SIG-M5 treated with dmso at 0.1 percent for 504 hours (cell line): ENCODE measurements around the gene NAA60.
"Not testable (repeated sequence)": the region's sequence is repeated elsewhere in the genome, so short reads cannot be mapped to it uniquely, and the experiment has no call there.

ENCODE experiments used
- DNase-seq: peaks from one replicate; lab custom pipeline; 2025; ENCODE audit not compliant: unreplicated experiment; lab: John Stamatoyannopoulos, UW

Gene NAA60

DNA sequence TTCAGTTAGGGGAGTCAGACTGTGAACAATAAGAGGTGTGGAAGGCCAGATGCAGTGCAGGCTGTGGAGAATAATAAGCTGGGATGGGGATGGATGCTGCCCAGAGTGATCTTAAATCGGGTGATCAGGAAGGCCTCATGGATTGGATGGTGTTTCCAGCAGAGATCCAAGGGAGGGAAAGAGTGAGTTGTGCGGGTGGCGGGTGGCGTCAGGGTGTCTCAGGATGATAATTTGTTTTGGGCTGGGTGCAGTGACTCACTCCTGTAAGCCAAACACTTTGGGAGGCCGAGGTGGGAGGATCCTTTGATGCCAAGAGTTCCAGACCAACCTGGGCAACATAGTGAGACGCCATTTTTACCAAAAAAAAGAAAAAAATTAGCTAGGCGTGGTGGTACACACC is 65.3 kb downstream of the NAA60 start:
- DNase-seq = no peak

DNA sequence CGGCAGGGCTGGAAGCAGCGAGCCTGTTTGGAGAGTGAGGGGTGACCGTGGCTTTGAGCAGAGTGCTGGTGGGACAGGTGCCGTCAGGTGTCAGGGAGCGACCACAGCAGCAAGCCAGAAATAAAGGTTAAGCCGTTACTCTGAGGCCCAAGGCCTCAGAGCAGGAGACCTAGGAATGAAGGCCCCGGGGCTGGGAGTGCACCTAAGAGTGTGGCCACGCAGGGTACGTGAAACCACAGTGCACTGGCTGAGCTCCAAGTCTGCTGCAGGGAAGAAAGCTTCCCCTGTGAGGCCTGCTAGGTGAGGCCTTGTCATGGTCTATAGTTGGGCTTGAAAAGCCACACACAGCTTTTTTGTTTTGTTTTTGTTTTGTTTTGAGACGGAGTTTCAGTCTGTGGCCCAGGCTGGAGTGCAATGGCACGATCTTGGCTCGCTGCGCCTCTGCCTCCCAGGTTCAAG is 66.0 kb downstream of the NAA60 start:
- DNase-seq = no peak

DNA sequence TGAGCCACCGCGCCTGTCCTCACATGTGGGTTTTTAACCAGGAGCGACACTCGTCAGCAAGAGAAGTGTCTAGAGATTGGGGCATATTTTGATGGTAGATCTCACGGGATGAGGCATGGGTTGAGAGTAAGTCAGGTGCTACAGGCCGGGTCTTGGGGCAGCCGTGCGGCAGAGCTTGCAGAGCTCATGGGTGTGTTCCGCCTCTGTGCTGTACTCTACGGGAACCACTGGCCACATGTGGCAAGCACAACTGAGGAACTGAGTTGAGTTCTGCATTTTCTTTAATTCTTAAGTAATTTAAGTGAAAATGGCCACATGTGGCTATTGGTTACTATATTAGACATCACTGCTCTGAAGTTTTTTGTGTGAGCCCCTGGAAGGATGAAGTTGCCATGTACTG is 66.9 kb downstream of the NAA60 start:
- no peak for DNase-seq

DNA sequence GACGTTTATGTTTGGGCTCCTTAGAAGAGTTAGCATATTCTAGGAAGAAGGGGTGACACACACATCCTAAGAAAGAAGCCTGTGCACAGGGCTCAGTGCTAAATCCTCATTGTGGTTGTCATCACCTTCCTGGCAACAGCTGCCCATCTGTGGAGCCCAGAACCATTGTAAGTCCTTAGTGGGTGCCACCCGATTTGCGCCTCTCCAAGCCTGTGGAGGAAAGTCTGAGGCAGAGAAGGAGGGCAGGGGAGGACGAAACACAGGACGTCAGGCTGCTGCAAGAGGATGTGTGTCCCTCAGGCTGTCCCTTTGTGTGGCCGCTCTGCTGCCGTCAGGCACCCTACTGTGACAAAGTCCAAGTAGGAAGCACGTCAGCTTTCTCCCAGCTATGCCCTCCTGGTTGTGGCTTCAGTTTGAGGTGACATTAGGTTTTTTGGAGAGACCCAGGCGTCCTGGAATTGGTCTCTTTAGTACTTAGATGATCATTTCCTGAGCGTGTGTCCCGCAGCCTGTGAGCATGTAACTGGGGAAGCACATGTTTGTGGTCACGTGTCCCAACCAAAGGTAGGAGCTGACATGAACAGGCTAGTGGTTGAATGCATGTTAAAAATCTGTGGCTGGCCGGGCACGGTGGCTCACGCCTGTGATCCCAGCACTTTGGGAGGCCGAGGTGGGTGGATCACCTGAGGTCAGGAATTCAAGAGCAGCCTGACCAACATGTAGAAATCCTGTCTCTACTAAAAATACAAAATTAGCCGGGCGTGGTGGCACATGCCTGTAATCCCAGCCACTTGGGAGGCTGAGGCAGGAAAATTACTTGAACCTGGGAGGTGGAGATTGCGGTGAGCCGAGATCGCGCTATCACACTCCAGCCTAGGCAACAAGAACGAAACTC is 68.1 kb downstream of the NAA60 start:
- DNase-seq = no peak

DNA sequence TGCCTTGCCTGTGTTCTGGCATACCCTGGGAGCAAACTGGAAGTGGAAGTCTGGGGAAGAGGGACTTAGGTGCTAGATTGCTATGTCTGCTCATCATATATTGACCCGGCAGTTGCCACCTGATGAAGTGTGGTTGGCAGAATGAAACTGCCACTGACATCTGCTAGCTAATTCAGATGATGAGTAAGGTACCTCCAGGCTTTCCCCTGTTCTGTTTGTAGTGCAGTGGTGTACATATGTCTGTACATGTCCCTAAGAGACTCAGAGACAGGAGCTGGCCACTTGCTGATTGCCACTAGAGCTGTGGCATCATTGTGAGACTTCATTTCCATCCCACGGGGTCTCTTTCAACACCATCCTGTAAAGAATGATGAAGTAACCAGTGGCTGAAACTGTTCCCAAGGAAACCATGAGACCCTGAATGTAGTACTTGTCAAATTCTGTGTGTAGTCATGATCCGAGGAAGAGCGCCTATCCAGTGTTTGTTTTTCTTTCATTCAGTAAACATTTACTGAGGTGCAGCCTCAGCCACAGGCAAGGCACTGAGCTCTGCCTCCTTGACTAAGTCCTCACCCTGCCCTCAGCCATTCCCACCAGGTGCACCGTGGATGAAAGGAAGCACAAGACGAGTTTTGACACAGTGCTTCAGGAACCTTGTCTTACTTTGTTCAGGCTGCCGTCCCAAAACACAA is 70.6 kb downstream of the NAA60 start:
- DNase-seq = no peak

DNA sequence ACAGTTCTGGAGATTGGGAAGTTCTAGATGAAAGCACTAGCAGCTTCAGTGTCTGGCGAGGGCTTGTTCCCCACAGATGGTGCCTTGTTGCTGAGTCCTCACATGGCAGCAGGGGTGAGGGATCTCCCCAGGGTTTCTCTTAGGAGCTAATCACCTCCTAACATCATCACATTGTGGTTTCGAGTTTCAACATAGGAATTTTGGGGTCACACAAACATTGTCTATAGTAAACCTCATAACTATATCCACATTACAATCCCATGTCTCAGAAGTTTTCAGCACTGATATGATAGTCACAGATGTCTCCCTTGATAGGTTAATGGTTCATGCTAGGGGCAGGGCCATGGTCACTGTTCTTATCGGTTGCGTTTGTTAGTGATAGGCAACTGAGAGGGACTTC is 71.1 kb downstream of the NAA60 start:
- DNase-seq = no peak

DNA sequence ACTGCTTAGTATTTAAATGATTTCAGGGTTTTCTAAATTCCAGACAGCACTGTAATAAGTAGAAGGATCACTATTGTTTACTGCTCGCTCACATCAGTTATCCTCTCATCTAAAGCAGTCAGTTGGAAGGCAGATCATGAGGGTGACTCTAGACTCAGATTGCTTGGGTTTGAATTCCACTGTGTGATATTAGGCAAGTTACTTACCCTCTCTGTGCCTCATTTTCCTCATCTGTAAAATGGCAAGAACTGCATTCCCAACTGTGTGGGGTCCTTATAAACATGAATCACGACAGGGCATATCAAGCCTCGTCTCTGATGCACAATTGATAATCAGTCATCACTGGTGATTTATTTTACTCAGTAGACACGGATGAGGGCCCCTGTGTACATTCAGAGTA is 72.4 kb downstream of the NAA60 start:
- DNase-seq = no peak

DNA sequence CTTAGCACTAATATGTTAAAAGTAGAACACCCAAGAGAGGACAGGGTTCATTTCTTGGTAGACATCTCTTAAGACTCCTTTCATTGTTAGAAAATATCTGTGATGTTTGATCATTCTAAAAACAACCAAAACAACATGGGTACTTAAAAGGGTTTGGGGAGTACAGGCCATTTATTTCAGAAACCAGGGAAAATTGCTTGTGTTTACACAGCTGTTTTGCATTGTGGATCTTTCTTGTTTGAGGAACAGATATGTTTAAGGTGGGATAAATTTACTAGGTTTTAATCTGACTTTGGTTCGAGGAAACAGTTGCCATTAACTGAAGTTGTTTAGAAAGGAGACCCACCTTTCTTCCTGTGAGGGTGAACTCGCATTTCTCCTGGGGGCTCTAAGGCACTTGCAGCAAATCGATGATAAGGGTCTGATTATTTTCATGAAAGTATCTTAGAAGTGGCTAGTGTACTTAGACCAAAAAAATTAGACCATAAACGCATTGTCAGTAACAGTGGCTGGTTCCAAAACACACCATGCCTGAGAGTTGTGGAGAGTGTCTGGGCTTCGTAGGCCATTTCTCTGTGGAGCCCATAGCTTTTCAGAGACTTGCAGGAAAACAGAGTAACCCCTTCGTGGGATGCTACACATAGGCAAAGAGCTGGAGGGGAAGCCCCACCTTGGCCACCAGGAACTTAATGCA is 75.0 kb downstream of the NAA60 start:
- no peak for DNase-seq

DNA sequence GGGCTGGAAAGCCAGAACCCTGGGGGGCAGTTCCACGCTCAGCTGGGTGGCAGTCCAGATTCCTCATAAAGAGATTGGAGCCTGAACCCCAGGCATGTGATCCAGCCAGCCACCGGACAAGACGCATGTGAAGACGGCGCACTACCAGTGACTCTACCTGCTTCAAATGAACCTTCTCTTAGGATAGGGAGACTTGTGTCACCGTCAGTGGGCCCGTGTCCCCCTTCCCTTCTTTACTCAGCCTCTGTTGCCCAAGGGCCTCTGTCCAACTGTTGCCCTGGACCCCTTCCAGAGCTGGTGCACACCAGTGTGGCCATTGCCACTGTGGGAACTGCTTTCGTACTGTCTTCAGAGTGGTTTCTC is 75.5 kb downstream of the NAA60 start:
- no peak for DNase-seq

DNA sequence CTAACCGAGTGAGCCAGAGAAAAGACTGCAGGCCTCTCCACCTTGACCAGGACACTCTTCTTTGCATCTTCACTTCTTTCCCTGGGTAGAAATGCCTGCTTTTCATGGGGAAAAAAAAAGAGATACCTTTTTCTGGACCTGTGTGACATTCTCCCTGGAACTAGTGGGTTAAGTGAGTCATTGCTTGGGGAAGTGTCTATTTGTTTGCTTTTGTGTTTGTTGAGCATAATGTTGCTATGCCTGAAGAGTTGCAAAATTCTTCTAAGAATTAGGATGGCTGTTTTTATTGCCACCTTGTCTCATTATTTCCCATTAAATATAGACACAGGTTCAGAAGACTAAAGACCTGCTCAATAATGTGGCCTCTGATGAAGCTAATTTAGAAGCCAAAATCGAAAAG is 76.1 kb downstream of the NAA60 start:
- no peak for DNase-seq

DNA sequence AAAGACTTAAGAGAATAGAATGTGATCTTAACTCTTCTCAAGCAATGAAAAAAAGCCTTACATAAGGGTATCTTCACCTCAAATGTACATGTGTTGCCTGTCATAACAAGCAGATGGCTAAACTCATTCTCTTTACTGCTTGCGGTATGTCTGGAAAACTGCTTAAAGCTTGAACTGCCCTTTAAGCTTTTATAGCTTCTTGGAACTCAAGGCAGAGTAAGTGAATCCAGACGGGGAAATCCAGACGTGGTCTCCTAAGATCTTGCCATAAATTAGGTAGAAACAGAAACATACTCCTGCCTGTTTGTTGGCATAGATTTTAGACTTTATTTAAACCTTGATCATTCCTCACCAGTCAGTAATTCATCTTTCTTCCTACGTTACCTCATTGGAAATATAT is 76.9 kb downstream of the NAA60 start:
- no peak for DNase-seq

DNA sequence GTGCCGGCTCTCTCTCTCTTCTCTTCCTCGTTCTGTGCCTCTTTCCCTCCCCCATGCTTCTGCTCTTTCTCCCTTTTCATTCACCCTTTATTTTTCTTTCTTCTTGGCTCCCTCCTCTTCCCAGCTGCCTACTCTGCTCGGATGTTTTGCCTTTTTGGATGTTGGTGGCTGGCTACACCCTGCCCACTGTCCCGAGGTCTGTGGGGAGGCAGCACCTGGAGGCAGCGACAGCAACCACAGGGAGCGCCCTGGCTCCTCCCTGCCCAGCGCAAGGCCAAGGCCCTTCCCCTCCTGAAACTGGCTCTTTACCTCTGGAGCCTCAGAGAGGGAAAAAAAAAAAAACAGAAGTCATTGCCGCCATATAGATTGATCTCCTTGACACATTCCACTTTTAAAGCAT is 77.4 kb downstream of the NAA60 start:
- no peak for DNase-seq

DNA sequence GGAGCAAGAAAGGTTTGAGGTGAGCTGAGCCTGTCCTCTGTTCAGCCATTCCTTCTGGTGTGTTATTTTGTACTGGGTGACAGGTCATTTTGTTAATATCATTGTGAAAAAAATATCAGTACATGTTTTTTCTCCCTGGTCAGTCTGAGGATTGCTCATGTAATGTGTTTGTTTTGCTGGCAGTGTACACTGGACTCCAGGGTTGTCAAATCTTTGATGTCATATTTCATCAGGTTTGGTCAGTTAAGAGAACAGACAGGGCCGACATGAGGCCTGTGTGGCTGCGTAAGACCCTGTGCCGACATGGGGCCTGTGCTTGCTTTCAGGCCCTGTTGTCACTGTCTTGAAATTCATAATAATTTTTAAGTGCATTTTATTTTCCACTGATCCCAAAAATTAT is 79.8 kb downstream of the NAA60 start:
- no peak for DNase-seq

DNA sequence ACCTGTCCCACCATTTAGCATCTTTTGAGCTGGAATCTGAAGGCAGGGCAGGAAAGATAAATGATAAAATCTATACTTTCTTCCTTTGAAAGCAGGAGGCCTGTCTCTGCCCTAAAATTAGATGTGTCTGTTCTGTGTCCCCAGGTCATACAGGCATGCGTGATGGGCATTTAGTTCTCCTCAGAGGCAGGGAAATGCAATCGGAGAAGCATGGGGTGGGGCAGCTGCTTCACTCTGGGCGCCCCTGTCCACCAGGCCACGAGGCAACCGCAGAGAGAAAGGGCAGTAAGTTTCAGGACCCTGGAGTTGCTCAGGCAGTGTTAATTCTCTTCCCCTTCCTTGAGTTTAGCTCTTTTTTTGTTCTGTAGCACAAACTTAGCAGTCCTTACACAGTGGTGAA is 82.5 kb downstream of the NAA60 start:
- no peak for DNase-seq

DNA sequence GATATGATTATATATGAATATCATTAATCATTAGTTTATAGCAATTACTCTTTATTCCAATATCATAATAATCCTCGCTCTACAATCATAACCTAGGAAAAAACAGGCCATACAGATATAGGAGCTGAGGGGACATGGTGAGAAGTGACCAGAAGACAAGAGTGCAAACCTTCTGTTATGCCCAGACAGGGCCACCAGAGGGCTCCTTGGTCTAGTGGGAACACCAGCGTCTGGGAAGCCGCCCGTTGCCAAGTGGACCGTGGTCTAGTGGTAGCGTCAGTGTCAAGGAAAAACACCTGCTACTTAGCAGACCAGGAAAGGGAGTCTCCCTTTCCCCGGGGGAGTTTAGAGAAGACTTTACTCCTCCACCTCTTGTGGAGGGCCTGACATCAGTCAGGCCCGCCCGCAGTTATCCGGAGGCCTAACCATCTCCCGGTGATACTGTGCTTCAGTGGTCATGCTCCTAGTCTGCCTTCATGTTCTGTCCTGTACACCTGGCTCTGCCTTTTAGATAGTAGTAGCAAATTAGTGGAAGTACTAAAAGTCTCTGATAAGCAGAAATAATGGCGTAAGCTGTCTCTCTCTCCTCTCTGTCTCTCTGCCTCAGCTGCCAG is 83.8 kb downstream of the NAA60 start:
- not testable (repeated sequence) for DNase-seq

DNA sequence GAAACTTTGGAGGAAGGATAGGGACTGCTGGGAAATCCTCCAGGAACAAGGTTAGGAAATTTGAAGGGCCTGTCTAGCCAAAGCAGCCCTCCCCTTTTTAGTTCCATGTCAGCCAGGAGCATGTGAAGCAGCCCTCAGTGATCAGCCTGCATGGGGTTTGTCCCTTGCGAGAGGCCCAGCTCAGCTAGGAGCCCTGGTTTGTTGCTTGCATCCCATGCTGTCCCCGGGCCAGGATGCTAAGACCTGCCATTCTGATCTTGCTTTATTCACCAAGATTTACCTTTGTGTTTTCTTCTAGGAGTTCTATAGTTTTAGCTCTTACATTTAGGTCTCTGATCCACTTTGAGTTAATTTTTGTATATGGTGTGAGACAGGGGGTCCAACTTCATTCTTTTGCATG is 84.9 kb downstream of the NAA60 start:
- DNase-seq = no peak

DNA sequence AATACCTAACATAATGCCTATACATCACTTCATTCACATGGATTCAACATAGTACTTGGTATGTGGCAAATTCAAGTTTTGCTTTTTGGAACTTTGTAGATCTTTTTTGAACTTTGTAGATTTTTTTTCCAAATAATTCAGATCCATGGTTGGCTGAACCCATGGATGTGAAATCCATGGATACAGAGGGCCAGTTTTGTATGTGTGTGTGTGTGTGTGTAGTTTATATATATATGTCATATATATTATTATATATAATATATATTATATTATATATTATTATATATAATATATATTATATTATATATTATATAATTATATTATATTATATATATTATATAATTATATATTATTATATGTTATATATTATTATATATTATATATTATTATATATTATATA is 85.7 kb downstream of the NAA60 start:
- no peak for DNase-seq

DNA sequence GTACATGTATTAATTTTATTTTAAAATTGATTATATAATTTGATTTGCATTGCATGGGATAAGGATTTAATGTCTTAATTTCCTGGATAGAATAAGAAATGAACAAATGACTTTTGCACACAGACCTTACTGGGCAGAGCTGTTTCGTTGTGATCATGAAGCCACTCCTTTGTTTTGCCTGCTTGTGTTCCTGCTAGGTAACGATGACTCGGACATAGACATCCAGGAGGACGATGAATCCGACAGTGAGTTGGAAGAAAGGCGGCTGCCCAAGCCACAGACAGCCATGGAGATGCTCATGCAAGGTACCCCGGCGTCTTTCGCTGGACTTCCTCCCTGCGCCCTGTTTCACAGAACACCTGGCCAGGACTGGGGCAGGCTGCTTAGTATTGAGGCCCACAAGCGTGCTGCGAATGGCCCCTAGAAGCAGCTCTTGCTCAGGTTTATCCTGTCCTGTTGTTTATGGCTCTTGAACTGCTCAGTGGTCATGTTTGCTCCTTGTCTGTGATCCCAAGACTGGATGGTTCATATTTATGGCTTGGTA is 87.0 kb downstream of the NAA60 start:
- DNase-seq = no peak

DNA sequence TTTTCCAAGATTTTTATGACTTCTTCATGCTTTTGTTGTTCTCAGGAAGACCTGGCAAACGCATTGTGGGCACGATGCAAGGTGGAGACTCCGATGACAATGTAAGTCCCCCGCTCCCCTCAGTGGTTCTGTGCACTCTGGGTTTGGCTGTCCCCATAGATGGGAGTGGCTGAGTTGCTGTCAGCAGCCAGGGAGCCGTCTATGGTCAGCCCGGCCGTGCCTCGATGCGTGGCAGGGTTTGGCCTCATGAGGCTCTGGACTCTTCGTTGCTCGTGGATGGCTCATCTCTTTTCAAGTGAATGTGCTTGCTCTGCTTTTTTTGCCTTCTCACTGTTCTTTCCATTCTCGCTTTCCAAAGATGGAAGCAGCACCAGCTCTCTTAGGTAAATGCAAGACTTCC is 89.3 kb downstream of the NAA60 start:
- no peak for DNase-seq

DNA sequence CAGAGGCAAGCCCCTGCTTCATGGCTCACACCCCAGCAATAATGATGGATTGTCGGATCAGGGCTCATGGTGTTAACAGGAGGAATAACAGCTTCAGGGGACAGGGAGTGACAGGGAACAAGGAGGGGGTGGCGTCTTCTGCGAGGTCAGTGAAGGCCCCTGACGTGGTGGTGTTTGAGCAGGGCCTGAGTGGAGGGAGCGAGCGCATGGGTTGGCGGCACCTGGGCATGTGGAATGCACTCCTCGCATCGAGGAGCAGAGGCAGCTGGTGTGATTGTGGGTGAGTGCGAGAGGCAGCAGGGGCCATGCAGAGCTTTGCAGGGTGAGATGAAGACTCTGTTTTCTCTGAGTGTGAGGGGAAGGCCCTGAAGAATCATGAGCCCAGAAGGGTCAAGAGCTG is 90.6 kb downstream of the NAA60 start:
- no peak for DNase-seq

DNA sequence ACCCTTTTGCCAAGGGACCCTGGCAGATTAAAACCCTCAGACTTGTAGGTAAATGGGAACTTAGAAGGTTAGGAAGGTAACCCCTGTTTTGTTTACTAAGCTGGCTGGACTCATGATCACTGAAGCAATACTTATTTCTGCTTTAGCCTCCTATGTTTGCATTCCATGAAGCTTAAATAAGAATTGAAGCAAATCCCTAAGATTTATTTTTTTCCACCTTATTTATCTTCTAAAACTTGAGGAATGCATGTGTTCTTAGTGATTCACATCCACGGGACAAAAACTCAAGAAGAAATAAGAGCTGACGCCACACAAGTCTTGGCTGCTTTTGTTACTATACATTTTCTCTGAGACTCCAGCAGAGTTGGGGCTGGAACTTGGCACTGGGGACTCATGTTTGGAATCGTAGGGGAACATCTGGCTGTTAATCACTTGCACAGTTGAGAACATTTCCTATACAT is 92.8 kb downstream of the NAA60 start:
- DNase-seq = no peak
